Measurements from ENCODE around the gene TMEM88.

DNA sequence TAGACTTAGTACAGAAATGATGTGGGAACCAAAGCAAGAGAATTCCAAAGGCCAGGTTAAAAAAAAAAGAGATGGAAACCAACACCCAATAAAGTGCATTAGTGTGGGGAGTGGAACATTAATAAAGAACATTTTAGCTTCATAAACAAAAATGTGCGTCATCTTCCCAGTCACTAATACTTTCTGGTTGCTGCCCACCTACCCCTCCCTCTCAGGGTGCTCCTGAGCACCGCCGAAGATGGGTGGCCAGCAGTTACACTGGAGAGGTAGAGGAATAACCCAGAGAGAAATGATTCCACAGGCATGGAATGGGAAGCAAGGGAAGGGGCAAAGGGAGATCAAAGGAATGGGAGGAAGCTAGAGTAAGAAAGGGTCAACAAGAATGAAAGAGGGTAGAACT lies 27.8 kb downstream of the TMEM88 start:
- TF ChIP-seq, protein P1, sequence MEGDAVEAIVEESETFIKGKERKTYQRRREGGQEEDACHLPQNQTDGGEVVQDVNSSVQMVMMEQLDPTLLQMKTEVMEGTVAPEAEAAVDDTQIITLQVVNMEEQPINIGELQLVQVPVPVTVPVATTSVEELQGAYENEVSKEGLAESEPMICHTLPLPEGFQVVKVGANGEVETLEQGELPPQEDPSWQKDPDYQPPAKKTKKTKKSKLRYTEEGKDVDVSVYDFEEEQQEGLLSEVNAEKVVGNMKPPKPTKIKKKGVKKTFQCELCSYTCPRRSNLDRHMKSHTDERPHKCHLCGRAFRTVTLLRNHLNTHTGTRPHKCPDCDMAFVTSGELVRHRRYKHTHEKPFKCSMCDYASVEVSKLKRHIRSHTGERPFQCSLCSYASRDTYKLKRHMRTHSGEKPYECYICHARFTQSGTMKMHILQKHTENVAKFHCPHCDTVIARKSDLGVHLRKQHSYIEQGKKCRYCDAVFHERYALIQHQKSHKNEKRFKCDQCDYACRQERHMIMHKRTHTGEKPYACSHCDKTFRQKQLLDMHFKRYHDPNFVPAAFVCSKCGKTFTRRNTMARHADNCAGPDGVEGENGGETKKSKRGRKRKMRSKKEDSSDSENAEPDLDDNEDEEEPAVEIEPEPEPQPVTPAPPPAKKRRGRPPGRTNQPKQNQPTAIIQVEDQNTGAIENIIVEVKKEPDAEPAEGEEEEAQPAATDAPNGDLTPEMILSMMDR (conservative IDR thresholded peaks at IDR 0.05 in 1 of 2, IDR thresholded peaks at IDR 0.05 in 1 of 2; ENCODE audit: low read depth in 1 of 2, low read length in 2 of 2), result no peak
- TF ChIP-seq EZH2 (IDR thresholded peaks at IDR 0.05; ENCODE audit: low read length, missing control alignments), result no peak

Measured in fibroblast of lung (primary cell).